Limb (tissue), 2 donors: ENCODE data around the gene SFXN5.
"Not testable (repeated sequence)": the region's sequence is repeated elsewhere in the genome, so short reads cannot be mapped to it uniquely, and the experiment has no call there.

Source experiments
- DNase-seq, 2 donors: peaks; one replicate each; pipeline ENCODE4 v3.0.0-alpha.2; 2016; ENCODE audit errors: extremely low spot score in 2 of 2

SFXN5 gene

DNA sequence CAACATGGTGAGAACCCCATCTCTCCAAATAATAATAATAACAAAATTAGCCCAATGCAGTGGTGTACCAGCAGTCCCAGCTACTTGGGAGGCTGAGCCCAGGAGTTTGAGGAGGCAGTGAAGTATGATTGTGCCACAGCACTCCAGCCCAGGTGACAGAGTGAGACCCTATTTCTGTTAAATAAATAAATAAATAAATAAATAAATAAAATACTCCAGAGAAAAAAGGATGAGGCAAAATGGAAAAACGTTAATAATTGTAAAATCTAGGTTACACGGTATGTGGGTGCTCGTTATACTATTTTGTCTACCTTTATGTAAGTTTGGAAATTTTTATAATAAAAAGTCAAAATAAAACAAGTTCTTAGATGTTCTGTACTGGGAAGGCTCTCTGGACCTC is 162.8 kb downstream of the SFXN5 start:
- no peak for DNase-seq

DNA sequence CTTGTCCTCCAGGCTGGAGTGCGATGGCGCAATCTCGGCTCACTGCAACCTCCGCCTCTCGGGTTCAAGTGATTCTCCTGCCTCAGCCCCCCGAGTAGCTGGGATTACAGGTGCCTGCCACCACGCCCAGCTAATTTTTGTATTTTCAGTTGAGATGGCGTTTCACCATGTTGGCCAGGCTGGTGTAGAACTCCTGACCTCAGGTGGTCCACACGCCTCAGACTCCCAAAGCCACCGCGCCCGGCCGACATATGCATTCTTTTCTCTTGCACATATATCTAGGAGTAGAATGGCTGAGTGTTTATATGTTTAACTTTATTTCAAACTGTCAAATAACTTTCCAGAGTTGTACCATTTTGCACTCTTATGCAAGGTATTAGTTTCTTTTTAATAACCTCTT is 164.1 kb downstream of the SFXN5 start:
- not testable (repeated sequence) for DNase-seq

DNA sequence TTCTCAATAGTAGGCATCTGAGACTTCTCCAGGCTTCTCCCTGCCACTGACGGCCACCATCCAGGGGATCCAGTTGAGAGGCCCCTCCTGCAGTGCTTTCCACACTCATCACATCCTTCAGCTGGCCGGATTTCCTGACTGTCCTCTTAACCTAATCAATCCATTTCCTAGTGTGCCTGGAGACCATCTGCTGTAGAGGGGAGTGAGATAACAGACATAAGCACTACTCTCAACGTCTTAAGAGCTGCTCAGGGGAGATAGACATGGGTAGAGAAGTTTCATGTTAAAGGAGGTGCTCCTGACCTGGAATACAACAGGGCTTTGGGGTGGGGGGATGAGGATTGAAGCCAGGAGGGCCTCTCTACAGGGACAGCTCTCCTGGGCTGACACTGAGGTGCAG is 170.1 kb downstream of the SFXN5 start:
- no peak for DNase-seq

DNA sequence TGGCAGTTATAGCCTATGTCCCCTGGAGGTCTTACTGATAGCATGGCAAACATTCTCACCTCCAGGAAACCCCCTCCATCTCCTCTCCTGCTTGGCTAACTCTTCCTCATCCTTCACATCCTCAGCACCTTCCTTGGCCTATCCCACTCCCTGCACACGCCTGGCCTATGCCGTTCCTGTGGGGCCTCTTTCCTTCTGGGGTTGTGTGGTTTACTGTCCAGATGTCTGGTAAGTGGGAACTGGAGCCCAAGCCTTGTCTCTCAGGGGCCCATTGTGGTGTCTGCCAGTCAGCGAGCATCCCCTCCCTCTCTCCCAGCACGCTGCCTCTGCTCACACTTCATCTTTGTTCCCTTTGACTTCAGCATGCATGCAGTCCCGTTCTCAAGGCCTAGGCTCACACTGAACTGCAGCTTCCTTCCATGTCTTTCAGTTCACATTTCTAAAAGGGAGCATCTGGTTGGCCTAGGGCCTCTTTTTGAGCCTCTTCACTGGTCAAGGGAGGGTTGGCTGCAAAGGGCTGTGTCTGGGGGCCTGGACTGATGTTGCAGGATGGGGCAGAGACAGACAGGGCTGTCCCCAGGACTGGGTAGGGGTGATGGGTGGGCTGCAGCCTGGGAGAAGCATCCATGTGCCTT is 171.2 kb downstream of the SFXN5 start:
- no peak for DNase-seq

DNA sequence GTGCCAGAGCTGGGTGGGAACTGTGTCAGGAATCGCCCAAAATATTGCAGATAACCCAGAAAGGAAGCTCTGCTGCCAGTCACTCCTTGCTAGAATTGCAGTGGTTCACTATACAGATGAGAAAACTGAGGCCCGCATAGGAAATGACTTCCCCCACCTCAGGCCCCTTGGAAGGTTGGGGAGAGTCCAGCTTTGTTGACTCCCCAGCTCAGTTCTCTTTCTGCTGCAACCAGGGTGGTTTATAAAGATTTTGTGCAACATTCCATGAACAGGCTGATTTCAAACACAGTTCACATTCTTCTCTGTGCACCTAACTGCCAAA is 173.0 kb downstream of the SFXN5 start:
- no peak for DNase-seq

DNA sequence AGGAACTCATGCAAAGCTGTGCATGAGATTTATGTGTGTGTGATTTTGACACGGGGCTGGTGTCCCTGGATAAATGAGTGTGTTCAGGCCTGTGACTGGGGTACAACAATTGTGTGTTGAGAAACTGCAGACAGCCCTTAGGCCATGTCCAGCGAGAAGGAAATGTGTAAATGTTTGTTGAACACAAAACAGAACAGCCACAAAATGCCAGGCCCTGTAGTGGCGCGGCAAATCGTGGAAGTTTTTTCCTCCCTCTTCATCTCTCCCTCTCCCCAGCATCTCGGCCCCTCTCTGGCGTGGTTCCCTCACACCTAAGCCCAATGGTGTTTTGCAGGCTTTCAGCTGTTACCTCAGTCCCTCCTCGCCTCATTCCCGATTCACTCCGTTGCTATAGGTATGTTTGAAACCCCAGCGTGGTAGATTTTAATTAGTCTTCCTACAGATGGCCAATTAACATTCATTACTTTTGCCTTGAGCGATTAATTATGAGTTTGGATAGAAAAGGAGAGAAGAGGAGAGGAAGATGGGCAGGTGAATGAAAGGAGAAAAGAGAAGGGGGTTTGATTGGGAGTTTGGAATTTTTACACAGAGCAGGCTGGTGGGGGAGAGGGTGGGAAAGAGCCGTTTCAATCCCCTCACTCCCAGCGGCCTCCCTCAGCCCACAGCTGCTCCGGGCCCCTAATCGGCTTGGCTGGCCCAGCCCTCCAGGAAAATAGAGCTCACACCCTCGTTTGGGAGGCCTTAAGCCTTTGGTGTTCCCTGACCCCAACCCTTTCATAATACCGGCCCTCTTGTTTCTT is 173.5 kb downstream of the SFXN5 start:
- DNase-seq: no peak

DNA sequence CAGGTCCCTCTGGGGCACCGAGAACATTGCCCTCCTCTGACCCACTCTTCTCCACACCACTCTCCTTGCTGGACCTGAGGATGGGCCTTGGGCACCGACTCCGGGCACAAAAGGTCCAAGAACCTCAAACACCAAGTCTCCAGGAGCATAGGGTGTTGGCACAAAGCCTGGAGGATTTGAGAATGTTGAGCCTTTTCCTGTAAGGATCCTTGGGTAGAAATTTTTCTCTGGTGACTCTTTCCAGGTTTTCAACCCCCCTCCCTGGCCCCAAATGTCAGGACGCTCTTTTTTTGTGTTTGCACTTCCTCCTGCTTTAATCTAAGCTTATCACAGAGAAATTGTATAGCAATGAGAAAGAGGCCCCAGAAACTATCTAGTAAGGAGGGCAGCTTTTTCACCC is 175.1 kb downstream of the SFXN5 start:
- no peak for DNase-seq

DNA sequence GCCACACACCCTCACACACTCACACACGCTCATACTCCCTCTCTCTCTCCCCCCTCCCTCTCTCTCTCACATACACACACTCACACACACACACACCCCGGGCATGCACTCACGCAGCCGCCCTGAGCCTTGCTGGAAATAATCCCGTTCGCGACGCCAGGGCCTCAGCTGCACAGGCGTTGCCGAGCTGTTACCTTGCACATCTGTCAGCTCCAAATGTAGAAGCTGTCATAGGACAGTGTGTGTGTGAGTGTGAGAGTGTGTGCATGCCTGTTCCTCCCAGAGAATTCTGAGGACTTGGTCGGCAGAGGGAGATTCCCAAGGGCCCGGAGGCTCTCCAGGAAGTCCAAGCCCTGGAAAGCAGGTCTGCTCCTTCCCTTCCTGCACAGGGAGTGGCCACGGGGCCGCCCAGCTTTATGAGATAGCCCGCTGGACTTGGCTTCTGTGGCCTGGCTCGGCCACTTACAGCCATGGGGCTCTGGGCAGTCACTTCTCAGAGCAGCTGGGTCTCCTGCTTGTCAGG is 175.7 kb downstream of the SFXN5 start:
- DNase-seq: peak; percentile 46 to 75

DNA sequence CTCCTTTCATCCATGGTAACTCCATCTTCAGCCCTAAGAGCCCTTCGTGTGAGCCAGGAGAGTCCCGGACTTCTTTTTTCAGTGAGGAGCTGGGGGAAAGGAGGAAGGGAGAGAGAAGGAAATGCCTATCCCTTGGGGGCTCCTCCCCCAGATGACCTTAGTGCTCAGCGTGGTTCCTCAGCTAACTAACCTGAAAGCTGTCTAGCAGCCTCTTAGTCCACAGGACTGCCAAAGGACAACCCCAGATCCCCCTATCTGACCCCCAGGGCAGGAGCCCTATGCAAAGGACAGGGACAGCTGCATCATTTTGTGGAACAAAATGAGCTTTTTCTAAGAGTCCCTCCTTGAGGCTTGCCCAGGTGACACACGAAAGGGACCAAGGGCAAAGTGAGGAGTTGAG is 176.4 kb downstream of the SFXN5 start:
- no peak for DNase-seq

DNA sequence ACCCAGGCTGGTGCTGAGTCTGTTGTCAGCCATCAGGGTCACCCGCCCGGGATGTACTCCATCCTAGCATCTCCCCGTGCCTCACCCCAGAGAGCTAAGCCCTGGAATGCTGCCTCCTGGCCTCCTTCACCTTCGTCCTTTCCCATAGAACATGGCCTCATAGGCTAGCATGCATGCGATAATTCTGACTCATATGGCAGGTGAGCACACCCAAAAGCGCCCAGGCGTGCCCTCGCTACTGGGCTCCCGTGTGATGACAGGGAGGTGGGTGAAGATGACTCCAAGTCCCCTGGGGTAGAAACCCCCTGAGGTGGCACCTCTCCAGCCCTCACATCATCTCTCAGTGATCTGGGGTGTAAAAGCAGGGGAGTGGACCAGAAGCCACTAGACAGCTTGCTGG is 177.0 kb downstream of the SFXN5 start:
- DNase-seq: no peak

DNA sequence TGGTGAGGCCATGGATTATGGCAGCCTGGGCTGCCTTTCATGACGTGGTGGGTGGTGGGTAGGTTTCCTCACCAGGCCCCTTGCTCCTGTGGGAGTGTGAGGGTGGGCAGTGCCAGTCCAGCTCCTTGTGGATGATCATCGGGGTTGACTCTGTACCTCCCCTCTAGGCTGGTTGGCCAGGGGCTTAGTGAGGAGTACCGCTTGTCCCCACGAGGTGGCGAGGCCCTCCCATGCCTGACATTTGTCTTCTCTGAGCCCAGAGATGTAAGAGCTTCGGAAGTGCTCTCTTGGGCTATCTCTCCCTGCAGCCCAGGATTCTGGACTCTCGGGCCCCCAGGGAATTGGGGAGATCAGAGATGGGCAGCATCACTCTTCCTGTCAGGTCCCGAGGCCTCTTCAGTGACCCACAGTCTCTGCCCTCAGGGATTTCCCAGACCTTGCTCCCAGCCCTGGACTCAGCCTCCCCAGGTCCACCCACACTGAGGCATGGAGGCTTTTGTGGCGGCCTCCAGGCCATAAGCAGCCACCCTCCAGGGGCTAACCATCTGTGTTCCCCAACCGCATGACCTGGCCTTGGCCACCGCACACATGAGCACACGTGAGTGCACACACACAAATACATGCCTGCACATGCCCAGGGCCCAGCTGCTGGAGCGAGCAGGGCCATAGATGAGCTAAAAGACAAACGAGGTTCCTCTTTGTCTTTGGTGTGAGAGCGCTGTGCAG is 177.8 kb downstream of the SFXN5 start:
- peak; percentile 31 to 78 for DNase-seq

DNA sequence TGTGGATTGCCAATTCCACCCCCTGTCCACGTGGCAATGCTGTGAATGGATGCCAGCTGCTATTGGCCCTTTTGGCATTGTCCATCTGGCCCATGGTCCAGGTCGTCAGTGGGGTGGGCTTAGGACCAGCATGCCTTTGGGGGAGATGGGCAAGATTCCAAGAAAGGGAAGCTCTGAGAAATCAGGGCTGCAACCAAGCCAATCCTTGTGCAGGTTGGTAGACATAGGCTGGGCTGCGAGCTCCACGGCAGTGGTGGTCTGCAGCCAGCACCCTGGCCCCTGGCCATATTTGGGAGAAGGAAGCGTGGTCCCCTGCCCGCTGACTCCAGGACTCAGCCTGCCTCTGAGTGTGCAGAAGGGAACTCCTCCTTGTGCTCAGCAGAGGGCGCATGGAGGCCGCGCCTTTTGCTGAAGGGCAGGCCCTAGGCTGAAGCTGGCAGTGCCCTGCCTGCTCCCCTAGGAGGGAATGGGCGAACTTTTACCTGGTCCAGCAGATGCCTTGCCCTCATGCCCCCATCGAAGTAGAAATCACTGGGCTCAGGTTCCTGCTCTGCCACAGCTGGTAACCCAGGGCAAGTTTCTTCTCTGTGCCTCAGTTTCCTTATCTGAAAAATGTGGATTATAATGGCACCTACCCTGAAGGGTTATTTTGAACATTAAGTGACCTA is 178.9 kb downstream of the SFXN5 start:
- peak; percentile 55 to 69 for DNase-seq
